ENCODE results near the gene MMS22L.

MMS22L gene

DNA sequence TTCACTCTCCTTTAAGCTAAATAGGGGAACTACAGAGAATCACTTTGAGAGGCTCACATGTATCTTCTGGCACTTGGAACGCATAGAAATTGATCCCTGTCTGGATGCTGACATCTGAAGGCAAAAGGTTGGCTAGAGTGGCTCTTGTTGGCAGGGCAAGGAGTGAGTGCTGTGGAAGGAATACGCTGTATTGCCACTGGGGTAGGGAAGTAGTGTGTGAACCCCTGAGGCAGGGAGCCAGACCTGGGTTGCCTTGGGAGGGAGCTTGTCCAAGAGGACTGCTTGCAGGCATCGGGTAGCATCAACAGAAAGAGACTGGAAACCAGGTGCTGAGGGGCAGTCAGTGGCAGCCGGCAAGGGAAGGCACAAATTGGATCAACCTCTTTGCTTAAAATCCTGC, 8.9 kb upstream of the MMS22L start:
- Mint-ChIP-seq H3K36me3 (ENCODE audit: insufficient read depth) (no peaks in the 10 kb centered on the region), H3K27me3 (peaks cover 25 to 38% of the 10 kb centered on the region in 2 donors), H3K4me3 (no peak overlapping the region), H3K27ac (no peak overlapping the region), H3K9me3 (no peaks in the 10 kb centered on the region), H3K4me1 (ENCODE audit: low read depth in 2 of 2) (peaks cover 2 to 4% of the 10 kb centered on the region in 2 donors)
- no peak for ATAC-seq (replicated peaks)
- no peak for DNase-seq

DNA sequence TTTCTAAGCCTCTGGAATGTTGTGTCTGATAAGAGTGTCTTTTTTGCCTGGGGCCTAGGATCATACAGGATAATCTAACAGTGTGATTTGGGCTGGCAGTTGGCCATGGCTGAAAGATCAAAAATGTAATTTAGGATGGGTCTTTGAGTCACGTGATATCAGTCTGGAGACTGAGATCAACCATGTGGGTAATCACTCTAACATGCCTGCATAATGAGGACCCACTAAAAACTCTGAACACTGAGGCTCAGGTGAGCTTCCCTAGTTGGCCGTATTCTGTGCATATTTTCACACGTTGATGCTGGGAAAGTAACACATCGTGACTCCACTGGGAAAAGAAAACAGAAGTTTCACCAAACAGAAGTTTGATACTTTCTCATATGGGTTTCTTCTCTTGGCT, 6.3 kb upstream of the MMS22L start:
- Mint-ChIP-seq H3K4me3 (no peak overlapping the region), H3K4me1 (ENCODE audit: low read depth in 2 of 2) (peaks cover 0 to under 1% of the 10 kb centered on the region in 2 donors), H3K27me3 (peaks cover 15 to 21% of the 10 kb centered on the region in 2 donors), H3K27ac (no peak overlapping the region), H3K36me3 (ENCODE audit: insufficient read depth) (peaks cover 2% of the 10 kb centered on the region), H3K9me3 (no peaks in the 10 kb centered on the region)
- no peak for DNase-seq
- no peak for ATAC-seq (replicated peaks)

DNA sequence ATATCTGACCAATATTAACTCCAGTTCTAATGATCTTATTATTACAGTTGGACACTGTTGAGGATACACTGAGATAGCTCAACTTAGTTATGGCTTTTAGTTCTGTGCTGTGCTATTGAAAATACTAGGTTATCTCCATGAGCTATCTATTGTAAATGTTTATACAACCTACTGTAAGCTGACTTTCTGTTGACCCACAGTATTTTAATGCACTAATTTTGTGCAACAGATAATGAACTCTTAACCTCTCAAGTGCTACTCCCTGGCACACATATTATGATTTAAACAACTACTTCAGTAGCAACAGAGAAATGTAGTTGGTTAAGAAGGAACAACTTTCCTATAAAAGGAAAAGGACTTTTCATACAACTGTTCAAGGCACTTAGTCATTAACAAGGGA, 5.2 kb upstream of the MMS22L start:
- H3K27me3 Mint-ChIP-seq = peaks cover 10% of the 10 kb centered on the region in 2 donors
- no peak overlapping the region for H3K27ac Mint-ChIP-seq
- H3K9me3 Mint-ChIP-seq = no peaks in the 10 kb centered on the region
- H3K4me3 Mint-ChIP-seq = no peak overlapping the region
- H3K36me3 Mint-ChIP-seq (ENCODE audit: insufficient read depth) = peaks cover 6% of the 10 kb centered on the region
- DNase-seq (no peak), ATAC-seq (replicated peaks) (no peak)
- peaks cover 0 to 4% of the 10 kb centered on the region in 2 donors for H3K4me1 Mint-ChIP-seq (ENCODE audit: low read depth in 2 of 2)

GRCh38 chr6:97282238-97282725, 734 bp downstream of the MMS22L start:
- H3K9me3 Mint-ChIP-seq = no peaks in the 10 kb centered on the region
- peak overlapping the region; percentile 90 to 93 for H3K4me3 Mint-ChIP-seq
- no peaks in the 10 kb centered on the region for H3K27me3 Mint-ChIP-seq
- ATAC-seq (replicated peaks) (no peak), DNase-seq (no peak)
- peaks cover 15% of the 10 kb centered on the region for H3K36me3 Mint-ChIP-seq (ENCODE audit: insufficient read depth)
- H3K4me1 Mint-ChIP-seq (ENCODE audit: low read depth in 2 of 2) = peaks cover 9 to 10% of the 10 kb centered on the region in 2 donors
- H3K27ac Mint-ChIP-seq = peak overlapping the region; percentile 87 to 88

DNA sequence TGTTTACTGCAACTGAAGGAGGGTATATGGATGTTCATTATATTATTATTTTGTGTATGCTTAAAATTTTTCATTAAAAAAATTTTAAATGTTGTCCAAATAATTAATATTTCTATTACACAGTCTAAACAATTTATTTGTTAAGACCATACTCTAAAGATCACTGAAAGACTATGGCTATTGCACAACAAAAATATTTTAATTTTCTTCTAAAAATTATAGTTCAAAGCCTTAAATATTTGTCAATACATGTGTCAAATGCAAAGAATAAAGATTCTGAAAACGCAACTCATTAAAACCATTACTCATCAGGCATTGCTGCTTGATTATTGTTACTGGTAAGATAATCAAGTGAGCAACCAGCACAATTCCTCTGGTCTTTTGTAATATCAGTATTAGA, 2.2 kb downstream of the MMS22L start:
- Mint-ChIP-seq H3K36me3 (ENCODE audit: insufficient read depth) (peaks cover 15% of the 10 kb centered on the region), H3K4me3 (no peak overlapping the region), H3K27ac (no peak overlapping the region), H3K27me3 (no peaks in the 10 kb centered on the region), H3K9me3 (no peaks in the 10 kb centered on the region), H3K4me1 (ENCODE audit: low read depth in 2 of 2) (peaks cover 9 to 13% of the 10 kb centered on the region in 2 donors)
- no peak for ATAC-seq (replicated peaks)
- no peak for DNase-seq

GRCh38 chr6:97275804-97276203, 7.2 kb downstream of the MMS22L start:
- H3K27me3 Mint-ChIP-seq = no peaks in the 10 kb centered on the region
- no peak for DNase-seq
- H3K4me1 Mint-ChIP-seq (ENCODE audit: low read depth in 2 of 2) = peaks cover 2 to 10% of the 10 kb centered on the region in 2 donors
- peaks cover 6% of the 10 kb centered on the region for H3K36me3 Mint-ChIP-seq (ENCODE audit: insufficient read depth)
- no peak overlapping the region for H3K4me3 Mint-ChIP-seq
- ATAC-seq (replicated peaks) = no peak
- no peaks in the 10 kb centered on the region for H3K9me3 Mint-ChIP-seq
- no peak overlapping the region for H3K27ac Mint-ChIP-seq

- H3K4me1 Mint-ChIP-seq (ENCODE audit: low read depth in 2 of 2) = peaks cover 2 to 7% of the 10 kb centered on the region in 2 donors
- no peaks in the 10 kb centered on the region for H3K9me3 Mint-ChIP-seq
- no peak overlapping the region for H3K4me3 Mint-ChIP-seq
- no peak for ATAC-seq (replicated peaks)
- H3K27me3 Mint-ChIP-seq = no peaks in the 10 kb centered on the region
- H3K27ac Mint-ChIP-seq = no peak overlapping the region
- DNase-seq = no peak
- H3K36me3 Mint-ChIP-seq (ENCODE audit: insufficient read depth) = peaks cover 28% of the 10 kb centered on the region
Observed at GRCh38 chr6:97269821-97270220, 13.2 kb downstream of the MMS22L start.

DNA sequence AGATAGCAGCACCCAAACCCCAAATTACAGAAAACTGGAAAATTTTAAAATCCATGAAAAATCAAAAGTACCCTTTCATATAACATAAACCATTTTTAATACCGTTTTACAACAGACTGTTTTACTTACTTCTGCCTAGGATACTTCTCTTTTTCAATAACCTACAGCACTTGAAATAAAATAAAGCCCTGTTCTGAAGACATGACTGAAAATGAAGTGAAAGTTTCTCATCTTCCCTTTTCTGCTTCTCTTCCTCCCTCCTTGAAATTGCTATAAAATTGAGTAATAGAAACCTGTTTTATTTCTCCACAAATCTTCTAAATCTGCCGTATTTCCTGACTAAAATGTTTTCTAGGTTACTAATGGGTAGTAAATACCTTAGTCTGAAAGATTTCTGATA, 20.3 kb downstream of the MMS22L start:
- Mint-ChIP-seq H3K27ac (no peak overlapping the region), H3K4me3 (no peak overlapping the region), H3K27me3 (no peaks in the 10 kb centered on the region), H3K4me1 (ENCODE audit: low read depth in 2 of 2) (peaks cover 0 to 2% of the 10 kb centered on the region in 2 donors), H3K36me3 (ENCODE audit: insufficient read depth) (peaks cover 35% of the 10 kb centered on the region), H3K9me3 (no peaks in the 10 kb centered on the region)
- no peak for DNase-seq
- no peak for ATAC-seq (replicated peaks)

DNA sequence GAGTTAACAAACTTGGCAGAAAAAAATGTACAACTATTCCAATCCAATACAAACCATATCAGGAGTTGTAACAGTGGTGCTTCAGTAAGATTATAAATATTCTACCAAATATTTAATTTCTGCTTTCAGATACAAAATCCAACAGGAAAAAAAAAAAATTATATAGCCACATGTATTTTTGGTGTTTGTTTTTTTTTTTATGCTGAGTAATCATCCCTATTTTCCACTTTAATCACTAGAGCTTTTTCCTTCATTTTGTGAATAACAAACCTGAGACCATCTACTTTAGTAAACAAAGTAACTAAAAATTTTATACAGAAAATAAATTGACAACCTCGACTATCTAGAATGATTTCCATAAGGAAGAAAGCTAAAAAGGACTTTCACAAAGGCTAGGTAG, 36.2 kb downstream of the MMS22L start:
- peaks cover 3% of the 10 kb centered on the region for H3K36me3 Mint-ChIP-seq (ENCODE audit: insufficient read depth)
- no peaks in the 10 kb centered on the region for H3K27me3 Mint-ChIP-seq
- H3K4me3 Mint-ChIP-seq = no peak overlapping the region
- no peaks in the 10 kb centered on the region for H3K9me3 Mint-ChIP-seq
- ATAC-seq (replicated peaks) = no peak
- H3K4me1 Mint-ChIP-seq (ENCODE audit: low read depth in 2 of 2) = no peaks in the 10 kb centered on the region
- no peak for DNase-seq
- H3K27ac Mint-ChIP-seq = no peak overlapping the region

DNA sequence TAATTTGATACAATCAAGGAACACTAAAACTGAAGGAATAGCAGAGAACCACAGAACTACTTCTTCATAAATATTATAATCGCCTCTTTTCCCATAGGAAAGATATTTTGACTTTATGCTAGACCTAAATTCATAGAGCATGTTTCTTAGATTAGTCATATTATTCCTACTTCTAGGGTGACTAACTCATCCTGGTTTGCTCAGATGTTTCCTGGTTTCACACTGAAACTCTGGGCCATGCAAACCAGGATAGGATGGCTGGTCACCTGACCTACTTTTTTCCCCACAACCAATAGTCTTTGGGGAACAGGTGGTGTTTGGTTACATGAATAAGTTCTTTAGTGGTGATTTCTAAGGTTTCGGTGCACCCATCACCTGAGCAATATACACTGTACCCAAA, 42.8 kb downstream of the MMS22L start:
- Mint-ChIP-seq H3K36me3 (ENCODE audit: insufficient read depth) (no peaks in the 10 kb centered on the region), H3K4me1 (ENCODE audit: low read depth in 2 of 2) (no peaks in the 10 kb centered on the region), H3K9me3 (no peaks in the 10 kb centered on the region), H3K4me3 (no peak overlapping the region), H3K27ac (no peak overlapping the region), H3K27me3 (no peaks in the 10 kb centered on the region)
- no peak for ATAC-seq (replicated peaks)
- no peak for DNase-seq

GRCh38 chr6:97231911-97232310, 51.1 kb downstream of the MMS22L start:
- Mint-ChIP-seq H3K9me3 (no peaks in the 10 kb centered on the region), H3K4me3 (no peak overlapping the region), H3K27ac (no peak overlapping the region), H3K36me3 (ENCODE audit: insufficient read depth) (peaks cover 2% of the 10 kb centered on the region), H3K27me3 (no peaks in the 10 kb centered on the region), H3K4me1 (ENCODE audit: low read depth in 2 of 2) (peaks cover 0 to 2% of the 10 kb centered on the region in 2 donors)
- ATAC-seq (replicated peaks) (no peak), DNase-seq (no peak)

- H3K27me3 Mint-ChIP-seq = no peaks in the 10 kb centered on the region
- H3K4me1 Mint-ChIP-seq (ENCODE audit: low read depth in 2 of 2) = no peaks in the 10 kb centered on the region
- H3K4me3 Mint-ChIP-seq = no peak overlapping the region
- H3K9me3 Mint-ChIP-seq = no peaks in the 10 kb centered on the region
- H3K36me3 Mint-ChIP-seq (ENCODE audit: insufficient read depth) = peaks cover 8% of the 10 kb centered on the region
- no peak overlapping the region for H3K27ac Mint-ChIP-seq
- no peak for ATAC-seq (replicated peaks)
- DNase-seq = no peak
Observed at GRCh38 chr6:97222903-97223302, 60.1 kb downstream of the MMS22L start.

DNA sequence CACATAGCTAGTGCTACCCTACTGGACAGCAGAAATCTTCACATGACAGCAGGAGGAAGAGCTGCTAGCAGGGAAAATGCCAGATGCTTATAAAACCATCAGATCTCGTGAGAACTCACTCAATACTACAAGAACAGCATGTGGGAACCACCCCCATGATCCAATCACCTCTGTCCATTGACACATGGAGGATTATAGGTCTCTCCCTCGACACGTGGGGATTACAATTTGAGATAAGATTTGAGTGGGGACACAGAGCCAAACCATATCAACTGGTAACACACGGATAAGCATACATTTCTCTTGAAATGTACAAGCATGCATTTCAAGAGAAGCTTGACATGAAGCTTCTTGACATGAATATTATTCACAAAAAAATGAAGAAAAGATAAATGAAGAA, 64.1 kb downstream of the MMS22L start:
- H3K27ac Mint-ChIP-seq = no peak overlapping the region
- H3K36me3 Mint-ChIP-seq (ENCODE audit: insufficient read depth) = no peaks in the 10 kb centered on the region
- ATAC-seq (replicated peaks) (no peak), DNase-seq (no peak)
- H3K9me3 Mint-ChIP-seq = no peaks in the 10 kb centered on the region
- no peak overlapping the region for H3K4me3 Mint-ChIP-seq
- no peaks in the 10 kb centered on the region for H3K27me3 Mint-ChIP-seq
- H3K4me1 Mint-ChIP-seq (ENCODE audit: low read depth in 2 of 2) = no peaks in the 10 kb centered on the region

DNA sequence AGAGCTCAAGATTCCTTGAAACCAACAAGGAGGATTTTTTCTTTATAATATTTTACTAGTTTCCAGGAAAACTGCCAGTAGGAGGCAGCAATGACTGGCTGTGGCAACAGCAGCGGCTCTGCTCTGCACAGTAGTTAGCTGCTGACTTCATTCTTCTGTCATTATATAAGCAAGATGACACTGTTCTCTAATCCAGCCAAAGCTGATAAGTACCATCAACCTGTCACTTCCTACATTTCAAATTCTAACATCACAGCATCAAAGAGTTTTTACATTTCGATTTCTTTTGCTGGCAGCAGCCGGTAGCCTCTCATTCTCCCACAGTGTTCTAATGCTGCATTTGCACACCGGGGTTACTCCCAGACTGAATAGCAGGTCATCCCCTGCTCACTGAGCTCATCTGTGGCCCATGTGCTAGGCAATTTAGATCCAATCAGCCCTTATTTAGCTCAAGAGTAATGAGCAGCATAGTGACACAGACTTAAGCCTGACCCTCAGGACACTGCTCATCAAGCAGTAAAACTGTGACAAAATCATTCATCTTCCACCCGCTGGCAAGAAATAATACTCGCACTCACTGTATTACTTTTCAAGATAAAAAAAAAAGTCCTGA, 67.8 kb downstream of the MMS22L start:
- no peaks in the 10 kb centered on the region for H3K4me1 Mint-ChIP-seq (ENCODE audit: low read depth in 2 of 2)
- no peaks in the 10 kb centered on the region for H3K27me3 Mint-ChIP-seq
- peaks cover 3% of the 10 kb centered on the region for H3K36me3 Mint-ChIP-seq (ENCODE audit: insufficient read depth)
- no peak overlapping the region for H3K27ac Mint-ChIP-seq
- H3K9me3 Mint-ChIP-seq = no peaks in the 10 kb centered on the region
- H3K4me3 Mint-ChIP-seq = no peak overlapping the region
- no peak for ATAC-seq (replicated peaks)
- DNase-seq = no peak

All from effector memory CD8-positive, alpha-beta T cell (primary cell).